CD4-positive, alpha-beta T cell treated with Interferon gamma for 1 hour (primary cell): ENCODE results near the gene PTPN14.
"Not testable (repeated sequence)": the region's sequence is repeated elsewhere in the genome, so short reads cannot be mapped to it uniquely, and the experiment has no call there.

ENCODE experiments used
- DNase-seq: peaks from one replicate; pipeline ENCODE4 v3.0.0-alpha.2; 2020

Gene PTPN14

DNA sequence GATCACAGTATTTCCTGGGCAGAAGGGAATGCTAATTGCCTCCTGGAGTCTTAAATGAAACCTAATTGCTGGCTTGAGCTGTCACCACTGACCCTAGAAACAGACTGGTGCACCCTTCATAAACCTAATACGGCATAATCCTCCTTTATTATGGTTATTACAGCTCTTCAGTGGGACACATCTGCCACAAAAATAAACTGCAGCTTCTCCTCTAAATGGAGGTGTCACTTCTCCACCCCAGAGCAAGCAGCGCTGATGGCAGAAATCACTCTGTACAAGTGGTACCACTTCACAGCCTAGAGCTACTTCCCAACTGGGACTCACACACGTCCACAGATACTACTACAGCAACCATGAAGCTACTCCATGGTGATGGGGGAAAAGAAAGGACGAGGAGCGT is 11.1 kb downstream of the PTPN14 start:
- DNase-seq = no peak

DNA sequence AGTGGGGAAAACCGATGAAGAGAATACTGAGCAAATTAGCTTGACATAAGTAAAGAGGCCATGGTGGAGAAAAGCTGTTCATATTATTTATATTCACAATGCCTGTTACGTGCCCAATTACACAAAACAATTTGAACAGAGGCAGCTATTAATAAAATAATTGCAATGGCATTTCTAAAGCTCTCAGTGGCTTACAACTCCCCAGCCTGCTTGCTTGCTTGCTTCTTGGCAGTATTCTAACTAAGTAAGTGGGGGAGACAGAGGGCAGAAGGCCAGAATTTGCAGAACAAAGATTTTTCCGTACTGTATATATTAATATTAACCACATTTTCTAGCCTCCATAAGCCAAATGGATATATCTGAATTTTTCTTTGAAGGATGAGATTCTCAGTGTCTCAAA is 12.9 kb downstream of the PTPN14 start:
- DNase-seq = no peak

DNA sequence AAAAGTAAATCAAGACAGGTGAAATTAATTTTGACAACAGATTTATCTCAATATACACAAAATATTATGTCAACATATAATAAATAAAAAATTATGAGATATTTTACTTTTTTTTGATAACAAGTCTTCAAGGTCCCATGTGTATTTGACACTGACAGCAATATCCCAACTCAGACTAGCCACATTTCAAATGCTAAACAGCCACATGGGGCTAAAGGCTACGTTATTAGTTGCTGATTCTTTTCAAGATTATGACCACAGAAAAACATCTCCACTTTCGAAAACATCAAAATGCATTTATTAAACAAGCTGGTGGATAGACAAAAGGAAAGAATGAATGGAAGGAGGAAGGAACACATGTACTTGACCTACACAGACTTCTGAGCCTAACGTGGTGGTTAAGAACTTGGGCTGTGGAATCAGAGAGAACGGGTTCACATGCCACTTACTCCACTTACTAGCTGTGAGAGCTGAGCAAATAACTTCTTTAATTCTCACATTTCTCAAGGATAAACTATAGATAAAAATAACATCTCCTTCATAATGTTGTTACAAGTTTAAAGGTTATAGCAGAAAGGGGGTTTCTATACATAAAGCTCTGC is 13.4 kb downstream of the PTPN14 start:
- no peak for DNase-seq

DNA sequence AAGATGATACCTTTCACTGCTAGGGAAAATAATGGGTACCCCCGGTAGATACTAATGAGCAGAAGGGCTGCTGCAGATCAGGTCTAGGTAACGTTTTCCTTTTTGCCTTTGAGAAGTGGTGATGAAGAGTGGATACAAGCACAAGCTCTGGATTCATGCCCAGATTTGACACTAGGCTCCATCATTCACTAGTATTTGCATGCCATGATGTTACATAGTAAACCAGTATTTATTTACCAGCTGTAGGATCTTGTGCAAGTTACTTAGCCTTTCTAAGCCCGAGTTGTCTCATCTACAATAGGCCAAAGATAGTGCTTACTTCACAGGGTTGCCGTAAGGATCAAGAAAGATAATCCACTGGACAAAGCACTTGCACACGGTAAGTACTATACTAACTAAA is 14.2 kb downstream of the PTPN14 start:
- DNase-seq = no peak

DNA sequence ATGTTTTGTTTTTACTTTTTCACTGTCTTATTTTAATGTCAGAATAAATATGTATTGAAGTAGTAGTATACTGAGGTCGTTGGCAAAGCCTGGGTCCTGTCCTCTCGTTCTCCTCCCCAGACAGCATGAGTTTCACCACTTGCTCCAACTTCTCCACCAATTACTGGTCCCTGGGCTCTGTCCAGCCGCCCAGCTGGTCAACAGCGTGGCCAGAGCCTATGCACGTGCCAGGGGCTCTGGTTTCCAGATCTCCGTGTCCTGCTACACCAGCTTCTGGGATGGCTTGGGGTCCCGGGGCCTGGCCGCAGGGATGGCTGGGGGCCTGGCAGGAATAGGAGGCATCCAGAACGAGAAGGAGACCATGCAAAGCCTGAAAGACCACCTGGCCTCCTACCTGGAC is 19.3 kb downstream of the PTPN14 start:
- DNase-seq = no peak

DNA sequence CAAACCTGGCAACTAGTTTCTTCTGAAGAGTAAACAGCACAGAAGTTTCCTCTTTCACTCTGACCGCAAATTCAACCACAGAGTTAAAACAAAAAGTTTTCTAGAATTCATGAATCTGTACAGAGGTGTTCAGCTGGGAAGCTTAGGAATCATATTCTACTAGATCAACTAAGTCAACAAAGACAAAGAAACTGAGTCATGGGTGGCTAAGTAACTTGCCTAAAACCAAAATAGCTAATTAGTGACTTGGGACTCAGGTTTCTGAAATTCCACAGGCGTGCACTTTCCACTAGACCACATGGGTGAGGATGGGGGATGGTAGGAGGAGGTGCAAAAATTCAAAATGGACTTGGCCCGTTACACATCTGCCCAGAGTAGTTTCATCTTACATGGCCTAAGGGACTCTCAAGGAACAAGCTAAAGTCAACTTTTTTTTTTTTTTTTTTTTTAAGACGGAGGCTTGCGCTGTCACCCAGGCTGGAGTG is 25.8 kb downstream of the PTPN14 start:
- no peak for DNase-seq

DNA sequence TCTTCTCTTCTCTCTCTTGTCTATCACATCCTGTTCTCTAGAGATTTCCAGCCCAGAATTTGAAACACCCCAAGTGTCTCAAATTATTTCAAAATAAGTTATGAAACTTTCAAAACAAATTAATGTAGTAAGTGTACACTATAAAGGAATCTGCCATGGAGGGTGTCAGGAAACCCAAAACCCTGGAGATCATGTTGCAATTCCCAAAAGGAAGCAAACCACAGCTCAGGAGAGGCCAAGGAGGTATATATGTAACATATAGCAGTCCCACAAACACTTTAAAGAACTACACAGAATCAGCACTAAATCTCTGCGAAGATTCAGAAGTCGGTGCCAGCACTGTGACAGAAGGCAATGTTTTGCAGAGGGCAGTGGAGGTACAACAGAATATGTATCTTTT is 26.6 kb downstream of the PTPN14 start:
- no peak for DNase-seq

DNA sequence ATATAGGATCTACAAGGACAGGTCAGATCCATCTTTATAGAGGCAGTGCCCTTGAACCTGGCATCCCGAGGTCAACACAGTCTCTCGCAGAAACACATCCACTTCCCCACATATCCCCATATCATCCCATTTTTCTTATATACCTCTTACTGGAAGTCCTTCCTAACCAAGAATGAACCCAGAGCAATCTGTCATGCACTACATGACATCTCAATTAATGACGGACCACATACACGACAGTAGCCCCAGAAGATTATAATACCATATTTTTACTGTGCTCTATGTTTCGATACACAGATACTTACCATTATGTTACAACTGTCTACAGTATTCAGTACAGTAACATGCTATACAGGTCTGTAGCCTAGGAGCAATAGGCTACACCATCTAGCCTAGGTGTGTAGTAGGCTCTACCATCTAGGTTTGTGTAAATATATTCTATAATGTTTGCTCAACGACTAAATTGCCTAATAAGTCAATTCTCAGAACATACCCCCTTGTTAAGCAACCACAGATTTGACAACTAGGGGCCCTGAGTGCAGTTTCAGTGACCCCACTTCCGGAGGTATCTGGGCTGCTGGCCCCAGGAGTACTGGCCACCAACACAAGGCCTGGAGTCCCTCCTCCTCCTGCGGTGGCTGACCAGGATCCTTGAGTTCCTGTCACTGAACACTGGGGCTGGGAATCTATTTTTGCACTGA is 28.1 kb downstream of the PTPN14 start:
- DNase-seq = no peak

DNA sequence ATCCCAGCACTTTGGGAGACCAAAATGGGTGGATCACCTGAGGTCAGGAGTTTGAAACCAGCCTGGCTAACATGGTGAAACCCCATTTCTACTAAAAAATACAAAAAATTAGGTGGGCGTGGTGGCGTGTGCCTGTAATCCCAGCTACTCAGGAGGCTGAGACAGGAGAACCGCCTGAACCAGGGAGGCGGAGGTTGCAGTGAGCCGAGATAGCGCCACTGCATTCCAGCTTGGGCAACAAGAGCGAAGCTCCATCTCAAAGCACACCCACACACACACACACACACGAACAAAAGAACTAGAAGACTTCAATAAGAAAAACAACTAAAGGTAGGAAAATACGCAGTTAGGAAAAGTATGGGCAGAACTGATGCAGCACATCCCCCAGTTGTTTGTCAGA is 29.9 kb downstream of the PTPN14 start:
- DNase-seq = not testable (repeated sequence)

DNA sequence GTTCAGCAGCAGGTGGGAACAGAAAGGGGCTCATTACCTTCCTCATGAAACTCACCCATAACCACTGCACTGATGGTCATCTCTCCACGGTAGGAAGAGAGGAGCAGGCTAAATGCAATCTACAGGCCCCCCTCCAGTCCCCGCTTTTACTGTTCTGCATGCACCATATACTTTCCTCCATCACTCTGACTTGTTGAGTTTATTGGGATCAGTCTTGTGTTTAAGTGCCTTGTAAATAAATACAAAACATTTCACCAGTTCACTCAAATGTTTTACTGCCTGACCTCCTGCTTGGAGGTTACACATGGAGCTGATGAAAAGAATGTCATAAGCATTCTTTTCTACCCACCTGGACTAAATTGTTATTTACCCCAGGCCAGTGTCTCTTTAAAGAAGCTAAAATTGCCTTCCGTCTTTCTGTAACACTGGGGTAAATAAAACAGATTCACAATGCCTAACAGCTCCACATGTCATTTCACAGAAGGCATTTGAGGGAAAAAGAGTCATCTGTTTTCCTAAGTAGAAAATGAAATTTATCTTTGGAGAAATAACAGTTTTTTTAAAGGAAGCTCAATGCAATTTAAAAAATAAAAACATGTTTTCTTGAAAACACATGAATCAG is 30.7 kb downstream of the PTPN14 start:
- no peak for DNase-seq

DNA sequence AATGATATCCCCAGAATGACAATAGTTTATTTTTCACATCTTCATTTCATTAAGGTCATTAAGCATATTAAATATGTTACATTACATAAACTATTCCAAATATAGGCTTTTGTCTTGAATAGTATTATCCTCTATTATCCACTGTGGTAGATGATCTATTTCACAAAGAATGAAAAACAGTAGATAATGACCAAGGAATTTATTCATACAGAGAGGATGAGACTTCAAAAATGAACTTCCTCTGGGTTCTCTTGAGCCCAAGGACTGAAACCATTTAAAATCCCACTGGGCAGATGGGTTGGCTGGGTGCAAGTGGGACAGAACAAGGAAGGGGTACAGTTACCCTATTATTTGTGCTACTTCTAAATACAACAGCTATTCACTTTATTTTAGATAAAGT is 33.0 kb downstream of the PTPN14 start:
- no peak for DNase-seq

DNA sequence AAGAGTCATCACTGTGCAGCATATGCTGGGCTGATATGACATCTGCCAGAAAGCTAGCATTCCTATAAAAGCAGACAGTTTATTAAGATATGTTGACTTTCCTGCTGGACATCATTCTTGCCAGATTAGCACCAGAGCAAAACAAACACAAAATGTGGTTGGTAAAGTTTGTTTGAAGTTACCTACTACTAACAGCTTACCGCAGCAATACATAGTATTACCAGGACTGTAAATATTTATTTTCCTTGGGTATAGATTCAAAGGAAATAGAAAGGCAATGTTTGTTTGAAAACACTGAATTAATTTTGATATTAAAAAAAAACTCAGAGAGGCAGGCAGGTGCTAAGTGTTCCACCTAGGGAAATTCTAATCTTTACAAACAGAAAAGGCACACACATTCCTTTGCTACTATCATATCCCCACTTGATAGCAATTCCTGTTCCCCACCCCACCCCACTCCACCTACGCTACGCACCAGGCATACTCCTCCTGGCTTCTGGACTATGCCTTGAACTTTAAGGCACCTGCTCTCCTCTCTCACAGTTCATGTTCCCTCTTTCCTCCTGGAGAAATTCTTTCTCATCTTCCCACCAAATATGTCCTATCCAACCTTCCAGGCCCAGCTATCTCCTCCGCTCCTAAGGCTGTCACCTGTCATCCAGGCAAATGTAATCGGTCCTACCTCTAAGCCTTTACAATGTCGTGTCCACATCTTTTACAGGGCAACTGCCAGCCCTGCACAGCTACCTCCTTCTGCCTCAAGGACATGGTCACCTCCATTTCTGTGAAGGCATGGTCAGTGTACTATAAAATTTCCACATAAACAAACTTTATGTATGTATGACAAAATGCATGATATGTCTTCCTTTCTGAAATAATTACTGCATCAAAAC is 34.7 kb downstream of the PTPN14 start:
- DNase-seq = no peak

DNA sequence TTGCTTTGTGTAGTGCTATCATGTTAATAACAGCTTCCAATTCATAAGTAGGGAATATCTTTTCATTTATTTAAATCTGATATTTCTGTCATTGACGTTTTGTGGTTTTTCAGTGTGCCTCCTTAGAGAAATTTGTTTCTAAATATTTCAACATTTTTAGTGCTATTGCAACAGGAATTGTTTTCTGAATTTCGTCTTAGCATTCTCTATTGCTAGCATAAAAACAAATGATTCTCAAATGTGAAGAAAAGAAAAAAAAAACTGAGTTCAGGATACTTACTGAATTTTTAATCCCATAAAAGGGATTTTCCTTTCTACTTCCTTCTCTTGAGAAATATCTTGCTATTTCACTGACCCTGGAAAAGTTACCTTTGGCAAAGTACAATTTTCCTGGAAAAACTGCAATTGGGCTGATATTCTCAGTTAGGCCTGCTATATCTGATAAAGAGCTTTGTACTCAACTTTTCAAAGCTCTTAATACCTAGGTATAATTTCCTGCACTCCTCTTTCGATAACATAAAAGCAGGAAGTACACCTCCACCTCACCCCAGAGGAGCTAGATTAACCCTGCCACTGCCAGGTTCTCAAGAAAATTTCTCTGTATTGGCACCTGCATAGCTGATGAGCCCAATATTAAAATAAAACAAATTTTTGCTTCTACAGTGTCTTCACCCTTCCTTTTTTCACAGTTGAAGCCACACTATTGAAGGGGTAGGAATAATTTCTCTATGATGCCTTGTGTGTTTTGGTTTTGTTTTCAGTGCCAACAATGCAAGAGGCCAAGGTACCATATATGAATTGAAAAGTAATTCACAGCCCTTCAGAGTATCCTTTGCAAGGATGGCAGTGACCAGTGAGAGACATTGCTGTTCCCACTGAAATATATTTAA is 35.6 kb downstream of the PTPN14 start:
- DNase-seq = no peak

DNA sequence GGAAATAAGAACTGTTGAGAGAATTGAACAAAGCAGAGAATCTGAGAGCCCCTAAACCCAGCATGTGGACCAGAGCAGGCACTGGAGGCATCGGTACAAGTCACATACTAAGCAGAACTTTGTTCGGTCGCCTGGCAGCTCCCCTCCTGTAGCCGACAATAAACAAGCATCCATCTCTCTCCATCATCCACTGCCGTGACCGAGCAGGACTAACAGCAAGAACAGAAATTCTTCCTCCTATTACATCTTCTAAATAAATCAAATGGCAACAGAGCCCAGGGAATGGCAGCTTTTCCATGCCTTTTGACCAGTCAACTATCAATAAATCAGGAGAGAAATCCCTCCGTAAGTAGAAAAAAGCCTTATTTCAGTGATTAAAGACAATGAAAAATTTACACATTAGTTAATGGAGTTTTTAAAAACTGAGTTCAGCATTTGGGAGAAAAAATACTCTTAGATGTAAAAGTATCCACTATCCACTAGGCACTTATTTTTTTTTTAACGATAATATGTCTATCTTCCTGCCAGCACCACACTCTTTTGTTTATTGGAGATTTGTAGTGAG is 36.5 kb downstream of the PTPN14 start:
- DNase-seq = no peak

DNA sequence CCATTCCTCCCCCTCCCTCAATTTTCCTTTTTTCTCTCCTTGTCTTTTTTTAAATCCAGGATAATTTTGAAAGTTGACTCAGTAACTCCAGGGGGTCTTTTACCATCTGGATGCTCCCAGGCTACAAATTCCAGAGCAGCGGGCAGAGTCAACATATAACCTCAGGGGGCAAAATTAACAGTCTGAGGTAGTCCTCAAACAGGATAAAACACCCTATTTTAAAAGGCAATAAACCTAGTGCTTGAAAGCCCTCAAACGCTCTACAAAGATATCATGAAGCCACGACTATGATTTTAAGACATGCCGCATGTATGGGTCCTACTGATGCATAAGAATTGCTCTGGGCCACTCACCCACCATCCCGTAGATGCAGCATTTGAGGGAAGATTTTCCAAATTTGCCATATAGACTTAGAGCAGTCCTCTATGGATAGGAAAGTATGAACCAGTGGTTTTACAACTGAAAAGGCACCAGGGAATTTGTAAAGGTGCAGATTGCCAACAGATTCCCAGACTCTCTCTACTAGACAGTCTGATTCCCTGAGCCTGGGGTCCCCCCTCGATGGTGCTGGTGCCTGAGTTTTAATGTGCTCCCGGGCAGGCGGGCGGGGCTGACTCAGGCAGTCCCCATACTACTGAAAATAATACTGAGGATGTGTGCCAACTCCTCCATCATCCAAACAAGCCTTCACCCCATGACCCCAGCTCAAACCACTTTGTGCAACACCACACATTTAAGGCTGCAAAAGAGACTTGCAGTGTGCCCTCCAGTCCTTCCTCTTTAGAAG is 37.2 kb downstream of the PTPN14 start:
- no peak for DNase-seq

DNA sequence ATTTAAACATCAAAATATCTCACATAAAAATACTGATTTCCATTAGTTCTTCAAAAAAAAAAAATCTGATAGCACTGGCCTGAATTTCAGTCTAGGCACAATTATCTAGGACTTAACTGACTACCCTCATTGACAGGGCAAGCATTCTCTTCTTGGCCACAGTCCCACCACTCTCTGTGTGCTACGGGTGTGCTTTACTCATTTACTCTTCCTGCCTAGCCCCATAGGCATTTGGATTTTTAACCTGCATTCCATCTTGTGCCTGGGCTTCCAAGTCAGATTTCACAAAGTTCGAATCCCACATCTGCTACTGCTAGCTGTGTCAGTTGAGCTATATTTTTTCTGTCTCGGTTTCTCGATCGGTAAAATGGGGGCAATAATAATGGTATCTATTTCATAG is 38.0 kb downstream of the PTPN14 start:
- no peak for DNase-seq

DNA sequence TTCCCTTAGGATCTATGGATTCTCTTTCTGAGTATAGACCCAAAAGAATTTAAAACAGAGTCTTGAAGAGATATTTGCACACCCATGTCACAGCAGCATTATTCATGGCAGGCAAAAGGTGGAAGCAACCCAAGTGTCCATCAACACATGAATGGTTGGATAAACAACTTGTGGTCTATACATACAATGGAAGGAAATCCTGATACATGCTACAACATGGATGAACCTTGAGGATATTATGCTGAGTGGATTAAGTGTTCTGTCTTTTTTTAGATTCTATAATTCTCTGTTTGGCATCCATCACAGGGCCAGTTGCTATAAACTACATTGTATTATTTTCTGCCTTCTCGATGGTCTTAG is 39.8 kb downstream of the PTPN14 start:
- DNase-seq = no peak

DNA sequence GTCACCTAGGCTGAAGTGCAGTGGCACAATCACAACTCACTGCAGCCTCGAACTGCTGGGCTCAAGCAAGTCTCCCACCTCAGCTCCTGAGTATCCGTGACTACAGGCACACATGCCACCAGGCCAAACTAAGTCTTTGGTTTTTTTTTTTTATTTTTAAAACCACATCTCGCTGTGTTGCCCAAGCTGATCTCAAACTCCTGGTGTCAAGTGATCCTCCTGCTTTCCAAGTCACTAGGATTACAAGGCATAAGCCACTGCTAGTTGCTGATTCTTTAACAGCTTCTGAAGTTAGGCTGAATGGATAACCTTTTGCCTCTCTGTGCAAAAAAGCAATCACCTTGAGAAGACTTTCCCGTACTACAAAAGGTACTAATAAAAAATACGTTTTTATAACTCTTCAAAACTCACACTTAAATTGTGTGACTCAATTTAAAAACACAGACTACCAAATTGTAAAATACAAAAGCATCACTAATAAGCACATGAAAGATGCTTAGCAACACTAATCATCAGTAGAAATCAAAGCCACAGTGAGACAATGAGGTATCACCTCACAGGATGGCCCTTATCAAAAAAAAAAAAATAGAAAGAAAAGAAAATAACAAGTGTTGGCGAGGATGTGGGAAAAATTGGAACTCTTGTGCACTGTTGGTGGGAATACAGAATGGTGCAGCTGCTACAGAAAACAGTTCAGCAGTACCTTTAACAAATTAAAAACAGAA is 40.3 kb downstream of the PTPN14 start:
- no peak for DNase-seq

DNA sequence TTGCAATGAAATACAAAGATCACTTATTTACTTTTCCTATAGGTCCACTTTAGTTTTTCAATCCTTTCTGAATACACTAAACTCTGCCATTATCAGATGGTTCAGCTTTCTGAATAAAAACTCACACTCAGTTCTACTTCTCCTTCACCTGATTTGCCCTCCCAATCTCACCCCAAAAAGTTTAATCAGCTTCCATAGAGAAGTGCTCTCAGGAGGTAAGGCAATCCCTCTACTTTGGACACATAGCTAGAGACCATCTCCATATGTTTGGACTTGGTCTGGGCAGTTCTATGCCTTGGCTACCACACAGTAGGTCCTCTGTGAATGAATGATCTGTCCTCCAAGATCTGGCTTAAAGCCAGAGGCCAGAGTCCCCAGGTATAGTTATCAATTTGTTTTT is 40.9 kb downstream of the PTPN14 start:
- DNase-seq = no peak

DNA sequence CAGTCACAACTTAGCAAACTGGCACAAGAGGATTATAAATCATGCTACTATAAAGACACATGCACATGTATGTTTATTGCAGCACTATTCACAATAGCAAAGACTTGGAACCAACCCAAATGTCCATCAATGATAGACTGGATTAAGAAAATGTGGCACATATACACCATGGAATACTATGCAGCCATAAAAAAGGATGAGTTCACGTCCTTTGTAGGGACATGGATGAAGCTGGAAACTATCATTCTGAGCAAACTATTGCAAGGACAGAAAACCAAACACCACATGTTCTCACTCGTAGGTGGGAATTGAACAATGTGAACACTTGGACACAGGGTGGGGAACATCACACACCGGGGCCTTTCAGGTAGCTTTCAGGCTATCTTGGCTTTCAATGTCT is 41.8 kb downstream of the PTPN14 start:
- not testable (repeated sequence) for DNase-seq
